Measurements from ENCODE around the gene NT5C2. TPM values are rescaled to one million over a fixed set of nuclear protein-coding genes. Genes with fewer than 3 reads are reported as not detected.
"Not testable (repeated sequence)": the region's sequence is repeated elsewhere in the genome, so short reads cannot be mapped to it uniquely, and the experiment has no call there.

The NT5C2 gene
- total RNA-seq, 4 donors from 2014 or later: 36.0 to 53.6 (median 40.8) TPM

GRCh38 chr10:103171278-103171677, 21.8 kb downstream of the NT5C2 start:
- intact Hi-C loops (cut with DNase I; ENCODE audit: low total_unique reads): no loop called here
- H3K4me3 ChIP-seq (ENCODE audit: low read depth, poor library complexity, severe bottlenecking): no peak overlapping the region
- TF ChIP-seq POLR2A (IDR thresholded peaks at IDR 0.05) (no peak), CTCF (IDR thresholded peaks at IDR 0.05) (no peak)
- 39 to 42% methylated on average over 1 of the region's 1 CpG for WGBS, 2 donors
- DNase-seq (ENCODE audit: low spot score in 2 of 2): no peak

DNA sequence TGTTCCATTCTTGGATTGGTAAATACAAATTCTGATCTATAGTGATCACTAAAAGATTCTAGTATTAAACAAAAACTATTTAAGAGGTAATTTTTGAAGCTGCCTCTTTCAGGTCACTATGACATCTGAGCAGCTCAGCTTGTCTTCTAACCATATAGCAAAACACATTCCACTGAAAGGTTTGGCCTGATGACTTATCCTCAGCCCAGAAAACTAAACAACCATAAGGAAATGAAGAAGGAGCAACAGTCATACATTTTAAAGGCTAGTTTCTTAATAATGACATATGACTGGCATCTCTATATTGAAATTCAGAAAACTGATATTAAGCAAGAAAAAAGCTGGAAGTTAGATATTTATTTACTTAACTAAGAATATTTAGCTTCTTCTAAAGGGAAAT, 24.6 kb downstream of the NT5C2 start:
- TF ChIP-seq POLR2A (IDR thresholded peaks at IDR 0.05): no peak
- no peak for TF ChIP-seq CTCF (IDR thresholded peaks at IDR 0.05)
- no peak overlapping the region for H3K4me3 ChIP-seq (ENCODE audit: low read depth, poor library complexity, severe bottlenecking)
- intact Hi-C loops (cut with DNase I; ENCODE audit: low total_unique reads): no loop called here
- DNase-seq (ENCODE audit: low spot score in 2 of 2): no peak

DNA sequence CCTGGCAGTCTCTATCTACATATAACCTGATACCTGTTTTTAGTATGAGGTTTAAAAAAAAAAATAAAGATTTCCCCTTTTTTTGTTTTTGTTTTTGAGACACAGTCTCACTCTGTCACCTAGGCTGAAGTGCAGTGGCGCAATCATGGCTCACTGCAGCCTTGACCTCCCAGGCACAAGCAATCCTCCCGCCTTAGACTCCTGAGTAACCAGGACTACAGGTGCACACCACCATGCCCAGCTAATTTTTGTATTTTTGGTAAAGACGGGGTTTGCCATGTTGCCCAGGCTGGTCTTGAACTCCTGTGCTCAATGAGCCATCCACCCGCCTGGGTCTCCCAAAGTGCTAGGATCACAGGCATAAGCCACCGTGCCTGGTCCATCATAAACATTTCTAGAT, 25.5 kb downstream of the NT5C2 start:
- DNase-seq (ENCODE audit: low spot score in 2 of 2); intact Hi-C loops (cut with DNase I; ENCODE audit: low total_unique reads); H3K4me3 ChIP-seq (ENCODE audit: low read depth, poor library complexity, severe bottlenecking): not testable (repeated sequence)
- WGBS, 2 donors: 96 to 98% methylated on average over 5 of the region's 5 CpGs

GRCh38 chr10:103166523-103166922, 26.5 kb downstream of the NT5C2 start:
- WGBS, 2 donors: 93 to 95% methylated on average over 3 of the region's 3 CpGs
- intact Hi-C loops (cut with DNase I; ENCODE audit: low total_unique reads): no loop called here
- TF ChIP-seq POLR2A (IDR thresholded peaks at IDR 0.05) (no peak), CTCF (IDR thresholded peaks at IDR 0.05) (no peak)
- no peak for DNase-seq (ENCODE audit: low spot score in 2 of 2)
- no peak overlapping the region for H3K4me3 ChIP-seq (ENCODE audit: low read depth, poor library complexity, severe bottlenecking)

- H3K4me3 ChIP-seq (ENCODE audit: low read depth, poor library complexity, severe bottlenecking); intact Hi-C loops (cut with DNase I; ENCODE audit: low total_unique reads); DNase-seq (ENCODE audit: low spot score in 2 of 2): not testable (repeated sequence)
- 89 to 91% methylated on average over 9 of the region's 9 CpGs for WGBS, 2 donors
Observed at GRCh38 chr10:103163766-103164403, 29.2 kb downstream of the NT5C2 start.

DNA sequence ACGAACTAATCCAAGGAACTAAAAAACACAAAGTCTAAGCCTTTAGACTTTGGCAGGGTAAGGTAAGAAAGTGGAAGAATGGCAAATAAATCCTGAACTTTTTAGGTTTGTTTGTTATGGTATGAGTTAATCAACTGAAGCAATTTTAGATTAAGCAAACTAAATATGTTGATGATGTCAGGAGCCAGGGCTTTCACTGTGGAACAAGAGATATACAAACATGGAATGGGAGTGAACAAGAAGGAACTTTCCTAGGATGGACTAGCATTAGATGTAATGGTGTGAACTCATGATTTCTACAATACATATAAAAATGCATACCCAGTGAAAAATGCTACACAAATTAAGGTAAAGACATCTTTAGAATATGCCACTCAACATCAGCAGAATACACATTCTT, 35.8 kb downstream of the NT5C2 start:
- no peak overlapping the region for H3K4me3 ChIP-seq (ENCODE audit: low read depth, poor library complexity, severe bottlenecking)
- DNase-seq (ENCODE audit: low spot score in 2 of 2): no peak
- intact Hi-C loops (cut with DNase I; ENCODE audit: low total_unique reads): no loop called here
- TF ChIP-seq CTCF (IDR thresholded peaks at IDR 0.05) (no peak), POLR2A (IDR thresholded peaks at IDR 0.05) (no peak)
- 93 to 96% methylated on average over 1 of the region's 1 CpG for WGBS, 2 donors

DNA sequence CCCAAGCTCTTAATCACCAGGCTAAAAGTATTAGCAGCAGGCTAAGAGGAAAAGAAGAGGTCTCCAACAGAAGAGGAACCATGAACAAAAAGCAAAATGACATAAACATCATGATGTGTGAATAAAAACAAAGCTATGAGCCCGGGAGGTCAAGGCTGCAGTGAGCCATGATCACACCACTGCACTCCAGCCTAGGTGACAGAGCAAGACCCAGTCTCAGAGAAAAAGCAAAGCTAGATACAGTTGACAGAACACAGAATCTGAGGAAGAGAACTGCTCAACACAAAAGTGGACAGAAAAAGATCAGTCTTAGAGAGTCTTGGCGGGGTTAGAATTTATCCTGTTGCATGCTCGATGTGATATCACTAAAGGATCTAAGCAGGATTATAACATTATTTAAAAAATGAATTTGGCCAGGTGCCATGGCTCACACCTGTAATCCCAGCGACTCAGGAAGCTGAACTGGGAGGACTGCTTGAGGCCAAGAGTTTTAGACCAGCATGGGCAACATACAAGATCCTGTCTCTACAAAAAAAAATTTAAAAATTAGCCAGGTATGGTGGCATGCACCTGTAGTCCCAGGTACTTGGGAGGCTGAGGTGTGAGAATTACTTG, 37.5 kb downstream of the NT5C2 start:
- intact Hi-C loops (cut with DNase I; ENCODE audit: low total_unique reads): no loop called here
- H3K4me3 ChIP-seq (ENCODE audit: low read depth, poor library complexity, severe bottlenecking): no peak overlapping the region
- WGBS, 2 donors: 60 to 74% methylated on average over 4 of the region's 4 CpGs
- no peak for DNase-seq (ENCODE audit: low spot score in 2 of 2)
- TF ChIP-seq POLR2A (IDR thresholded peaks at IDR 0.05) (no peak), CTCF (IDR thresholded peaks at IDR 0.05) (no peak)

Data from lower leg skin (tissue), 4 donors.